Activated naive CD8-positive, alpha-beta T cell treated with anti-CD3 and anti-CD28 coated beads, Interleukin-2, amount 10 ng/mL, durations not matched to agents 7 days and 5 days (primary cell): Measurements from ENCODE around the gene TEAD2. TPM values are rescaled to one million over a fixed set of nuclear protein-coding genes. Genes with fewer than 3 reads are reported as not detected.

ENCODE experiments used
- ATAC-seq: fragments of 150-1000 bp; cut with Tn5 transposase; one replicate; pipeline ENCODE4 v1.10.0; 2021; ENCODE audit warnings: low read depth, moderate library complexity
- POLR2A ChIA-PET: fragments of 350-600 bp; sonication (Branson Sonifier 250); formaldehyde crosslinking; loops from one replicate; lab custom pipeline; 2021; ENCODE audit warnings: antibody characterized with exemption; lab: Charles Lee
- DNase-seq: peaks from one replicate; pipeline ENCODE4 v3.0.0; 2021
- H3K27ac Mint-ChIP-seq: one replicate; pipeline ENCODE4 v1.8.0; 2022; ENCODE audit warnings: mild to moderate bottlenecking, mixed read lengths
- H3K27me3 Mint-ChIP-seq: one replicate; pipeline ENCODE4 v1.8.0; 2022; ENCODE audit warnings: mild to moderate bottlenecking, moderate library complexity, mixed read lengths
- H3K36me3 Mint-ChIP-seq: one replicate; pipeline ENCODE4 v1.8.0; 2021; ENCODE audit warnings: mild to moderate bottlenecking, mixed read lengths
- H3K4me1 Mint-ChIP-seq: one replicate; pipeline ENCODE4 v1.8.0; 2021; ENCODE audit warnings: mixed read lengths
- H3K4me3 Mint-ChIP-seq: one replicate; pipeline ENCODE4 v1.8.0; 2022; ENCODE audit warnings: mild to moderate bottlenecking, moderate library complexity, mixed read lengths
- H3K9me3 Mint-ChIP-seq: one replicate; pipeline ENCODE4 v1.8.0; 2021; ENCODE audit warnings: mixed read lengths
- total RNA-seq, 2 experiments: library from RNA; stranded (reverse); gene quantifications; one replicate each; pipeline ENCODE4 v1.2.3, GENCODE V29; 2021

Gene TEAD2
- total RNA-seq, 2 experiments from 2014 or later = not detected

DNA sequence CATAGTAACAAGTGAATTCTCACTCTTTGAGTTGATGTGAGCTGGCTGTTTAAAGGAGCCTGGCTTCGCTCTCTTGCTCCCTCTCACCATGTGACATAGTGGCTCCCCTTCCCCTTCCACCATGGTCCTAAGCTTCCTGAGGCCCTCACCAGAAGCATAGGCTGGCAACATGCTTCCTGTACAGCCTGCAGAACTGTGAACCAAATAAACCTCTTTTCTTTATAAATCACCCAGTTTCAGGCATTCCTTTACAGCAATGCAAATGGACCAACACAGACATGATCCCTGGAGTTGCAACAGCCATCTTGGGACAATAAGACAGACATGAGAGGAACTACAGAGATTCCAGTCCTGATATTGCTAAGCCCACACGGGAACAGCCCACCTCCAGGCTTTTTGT is 12.6 kb downstream of the TEAD2 start:
- ATAC-seq = no peak
- Mint-ChIP-seq H3K4me3 (no peak overlapping the region), H3K36me3 (no peaks in the 10 kb centered on the region), H3K27me3 (peaks cover 9% of the 10 kb centered on the region), H3K27ac (no peak overlapping the region), H3K9me3 (no peaks in the 10 kb centered on the region), H3K4me1 (no peaks in the 10 kb centered on the region)
- no peak for DNase-seq
- POLR2A ChIA-PET = no interaction called here

DNA sequence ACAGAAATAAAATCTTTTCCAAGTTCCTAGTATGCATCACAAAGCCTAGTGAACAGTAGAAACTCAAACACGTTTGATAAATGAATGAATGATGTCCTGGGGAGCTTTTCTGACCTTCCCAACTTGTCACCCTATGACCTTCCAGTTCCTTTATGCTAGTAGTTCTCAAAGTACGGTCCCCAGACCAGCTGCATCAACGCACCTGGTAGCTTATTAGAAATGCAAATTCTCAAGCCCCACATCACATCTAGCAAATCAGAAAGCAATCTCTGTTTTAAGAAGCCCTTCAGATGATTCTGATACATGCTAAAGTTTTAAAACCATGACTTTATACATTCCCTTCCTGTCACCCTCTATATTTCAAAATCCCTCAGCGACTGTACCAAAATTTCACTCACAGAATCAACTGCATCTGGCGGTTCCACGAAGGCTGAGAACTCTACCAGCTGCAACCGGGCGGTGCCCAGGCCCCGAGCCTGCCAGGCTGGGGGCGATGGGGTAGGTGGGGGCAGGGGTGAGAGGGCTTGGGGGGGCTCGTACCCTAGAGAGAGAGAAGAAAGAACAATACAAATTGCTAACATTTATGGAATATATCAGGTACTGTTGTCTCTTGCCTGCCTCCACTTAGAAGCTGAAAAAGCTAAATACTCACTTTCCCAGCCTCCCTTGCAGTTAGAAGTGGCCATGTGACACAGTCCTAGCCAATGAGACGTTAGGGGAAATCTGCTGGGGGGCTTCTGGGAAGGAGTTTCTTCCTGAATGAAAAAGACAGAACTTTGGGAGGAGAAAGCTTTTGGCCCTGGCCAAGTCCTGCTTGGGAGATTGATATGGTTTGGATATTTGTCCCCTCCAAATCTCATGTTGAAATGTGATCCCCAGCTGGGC is 13.7 kb downstream of the TEAD2 start:
- ATAC-seq (no peak), DNase-seq (no peak)

GRCh38 chr19:49347835-49348234 is 14.4 kb downstream of the TEAD2 start:
- POLR2A ChIA-PET = interaction anchor here (0.6 kb wide), 1 partner anchor 10 kb away, joined by 3 read pairs; no protein-coding TSS in a partner anchor
- Mint-ChIP-seq H3K27ac (no peak overlapping the region), H3K4me3 (no peak overlapping the region), H3K27me3 (no peaks in the 10 kb centered on the region), H3K9me3 (no peaks in the 10 kb centered on the region), H3K4me1 (peaks cover 2% of the 10 kb centered on the region), H3K36me3 (peaks cover 1% of the 10 kb centered on the region)
- ATAC-seq (no peak), DNase-seq (no peak)

More for the DNA sequence above, 13.7 kb downstream of the TEAD2 start:
- Mint-ChIP-seq H3K27me3 (peaks cover 6% of the 10 kb centered on the region), H3K36me3 (no peaks in the 10 kb centered on the region), H3K4me3 (no peak overlapping the region), H3K27ac (no peak overlapping the region), H3K4me1 (no peaks in the 10 kb centered on the region), H3K9me3 (no peaks in the 10 kb centered on the region)
- POLR2A ChIA-PET = interaction anchor here (0.6 kb wide), 1 partner anchor 11 kb away, joined by 3 read pairs; no protein-coding TSS in a partner anchor

- H3K36me3 Mint-ChIP-seq = peaks cover 4% of the 10 kb centered on the region
- H3K4me1 Mint-ChIP-seq = peaks cover 5% of the 10 kb centered on the region
- ATAC-seq = no peak
- POLR2A ChIA-PET = no interaction called here
- H3K27ac Mint-ChIP-seq = no peak overlapping the region
- DNase-seq = no peak
- H3K4me3 Mint-ChIP-seq = no peak overlapping the region
- H3K27me3 Mint-ChIP-seq = no peaks in the 10 kb centered on the region
- H3K9me3 Mint-ChIP-seq = no peaks in the 10 kb centered on the region
Observed at GRCh38 chr19:49347191-49347590, 15.0 kb downstream of the TEAD2 start.

GRCh38 chr19:49344505-49345423 is 17.5 kb downstream of the TEAD2 start:
- no peak for ATAC-seq
- no peaks in the 10 kb centered on the region for H3K27me3 Mint-ChIP-seq
- no peak for DNase-seq
- peak overlapping the region; percentile 22 for H3K27ac Mint-ChIP-seq
- POLR2A ChIA-PET = no interaction called here
- H3K4me3 Mint-ChIP-seq = no peak overlapping the region
- H3K36me3 Mint-ChIP-seq = peaks cover 12% of the 10 kb centered on the region
- no peaks in the 10 kb centered on the region for H3K9me3 Mint-ChIP-seq
- peaks cover 13% of the 10 kb centered on the region for H3K4me1 Mint-ChIP-seq

DNA sequence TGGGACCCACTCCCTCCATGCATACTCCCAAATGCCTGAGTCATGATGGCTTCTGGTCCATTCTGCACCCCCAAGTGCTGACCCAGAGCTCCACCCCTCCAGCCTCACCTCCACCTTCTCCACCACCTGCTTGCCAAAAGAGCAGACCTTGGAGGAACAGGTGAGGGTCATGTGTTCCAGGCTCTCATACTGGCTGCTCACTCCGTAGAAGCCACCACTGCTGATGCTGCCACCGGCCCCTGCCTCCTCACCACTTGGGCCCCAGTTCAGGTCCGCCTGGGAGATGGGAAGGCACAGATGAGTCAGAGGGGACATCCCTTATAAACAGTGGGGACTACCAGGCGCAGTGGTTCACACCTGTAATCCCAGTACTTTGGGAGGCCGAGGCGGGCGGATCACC is 19.1 kb downstream of the TEAD2 start:
- Mint-ChIP-seq H3K27ac (no peak overlapping the region), H3K9me3 (no peaks in the 10 kb centered on the region), H3K36me3 (peaks cover 21% of the 10 kb centered on the region), H3K27me3 (no peaks in the 10 kb centered on the region), H3K4me3 (no peak overlapping the region), H3K4me1 (peaks cover 20% of the 10 kb centered on the region)
- ATAC-seq (no peak), DNase-seq (no peak)
- POLR2A ChIA-PET = no interaction called here

GRCh38 chr19:49342291-49342721 is 19.9 kb downstream of the TEAD2 start:
- Mint-ChIP-seq H3K36me3 (peaks cover 27% of the 10 kb centered on the region), H3K27me3 (no peaks in the 10 kb centered on the region), H3K4me1 (peaks cover 25% of the 10 kb centered on the region), H3K9me3 (no peaks in the 10 kb centered on the region), H3K4me3 (no peak overlapping the region), H3K27ac (no peak overlapping the region)
- POLR2A ChIA-PET = interaction anchor here (0.6 kb wide), 1 partner anchor 33 kb away, joined by 4 read pairs; no protein-coding TSS in a partner anchor
- ATAC-seq (no peak), DNase-seq (no peak)

GRCh38 chr19:49340865-49341718 is 21.1 kb downstream of the TEAD2 start:
- DNase-seq (no peak), ATAC-seq (no peak)
- no peak overlapping the region for H3K4me3 Mint-ChIP-seq
- no peaks in the 10 kb centered on the region for H3K27me3 Mint-ChIP-seq
- H3K27ac Mint-ChIP-seq = no peak overlapping the region
- H3K36me3 Mint-ChIP-seq = peaks cover 30% of the 10 kb centered on the region
- H3K9me3 Mint-ChIP-seq = no peaks in the 10 kb centered on the region
- POLR2A ChIA-PET = interaction anchor here (0.6 to 1.2 kb wide), 2 partner anchors 10 to 75 kb away, joined by 3 read pairs; no protein-coding TSS in a partner anchor
- peaks cover 34% of the 10 kb centered on the region for H3K4me1 Mint-ChIP-seq

DNA sequence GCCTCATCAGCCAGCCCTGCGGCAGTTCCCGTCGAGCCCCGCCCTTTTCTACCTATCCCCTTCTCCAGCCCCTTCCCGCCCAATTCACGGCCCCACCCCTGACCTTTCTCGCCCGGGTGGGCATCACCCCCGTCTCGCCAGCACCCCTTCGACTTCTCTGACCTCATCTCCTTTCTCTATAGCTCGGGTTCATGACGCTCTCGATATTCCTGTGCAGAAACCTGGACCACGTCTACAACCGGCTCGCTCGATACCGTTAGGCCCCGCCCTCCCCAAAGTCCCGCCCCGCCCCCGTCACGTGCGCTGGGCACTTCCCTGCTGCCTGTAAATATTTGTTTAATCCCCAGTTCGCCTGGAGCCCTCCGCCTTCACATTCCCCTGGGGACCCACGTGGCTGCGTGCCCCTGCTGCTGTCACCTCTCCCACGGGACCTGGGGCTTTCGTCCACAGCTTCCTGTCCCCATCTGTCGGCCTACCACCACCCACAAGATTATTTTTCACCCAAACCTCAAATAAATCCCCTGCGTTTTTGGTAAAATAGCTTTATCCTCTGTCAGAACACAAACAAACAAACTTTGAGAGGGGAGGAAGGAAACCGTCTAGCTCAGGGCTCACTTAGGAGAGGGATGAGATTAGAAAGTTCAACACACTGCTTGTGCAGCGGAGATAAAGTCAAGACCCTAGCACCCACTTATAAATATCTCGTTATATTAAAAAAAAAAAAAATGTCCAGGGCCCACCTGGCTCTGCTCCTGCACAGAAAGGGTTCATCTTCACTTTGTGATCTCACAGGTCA is 21.9 kb downstream of the TEAD2 start:
- POLR2A ChIA-PET = interaction anchor here (0.6 to 1.2 kb wide), 2 partner anchors 9 to 99 kb away, joined by 3 to 4 read pairs; no protein-coding TSS in a partner anchor
- H3K4me1 Mint-ChIP-seq = peaks cover 36% of the 10 kb centered on the region

DNA sequence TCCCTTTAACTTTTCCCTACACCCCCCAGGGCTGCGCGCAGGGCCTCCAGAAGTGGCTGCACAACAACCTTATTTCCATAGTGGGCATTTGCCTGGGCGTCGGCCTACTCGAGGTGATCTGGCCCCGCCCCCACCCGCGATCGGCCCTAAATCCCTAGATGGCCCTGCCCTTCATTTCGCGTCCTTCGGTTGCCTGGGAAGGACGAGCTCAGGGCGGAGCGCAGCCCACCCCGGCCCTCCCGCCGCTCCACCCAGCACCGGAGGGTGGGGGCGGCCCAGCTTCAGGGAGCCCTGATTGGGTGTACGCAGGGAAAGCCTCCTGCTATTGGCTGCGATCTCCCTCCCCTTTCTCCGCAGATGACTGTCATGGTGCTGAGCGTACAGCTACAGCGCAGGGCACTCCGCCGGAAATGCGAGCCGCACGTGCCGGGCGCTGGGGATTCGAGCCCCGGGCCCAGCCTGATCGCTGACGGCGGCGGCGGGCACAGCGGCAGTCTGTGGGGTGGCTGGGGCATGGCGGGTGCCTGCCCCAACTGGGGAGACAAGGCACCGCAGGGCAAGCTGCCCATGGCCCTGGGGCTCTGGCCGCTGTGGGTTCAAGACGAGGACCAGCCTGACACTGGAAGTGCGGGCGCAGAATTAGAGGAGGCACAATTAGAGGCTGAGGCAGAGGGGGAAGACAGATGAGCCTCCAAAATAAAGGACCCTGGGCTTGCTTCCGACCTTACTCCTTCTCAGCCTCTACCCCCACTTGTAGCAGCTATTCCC is 22.7 kb downstream of the TEAD2 start:
- peak; percentile 28 for DNase-seq
- H3K36me3 Mint-ChIP-seq = peaks cover 32% of the 10 kb centered on the region
- ATAC-seq = no peak
- POLR2A ChIA-PET = interaction anchor here (1.2 kb wide), 1 partner anchor 9 kb away, joined by 3 read pairs; no protein-coding TSS in a partner anchor
- H3K4me1 Mint-ChIP-seq = peaks cover 38% of the 10 kb centered on the region
- no peaks in the 10 kb centered on the region for H3K27me3 Mint-ChIP-seq
- H3K27ac Mint-ChIP-seq = no peak overlapping the region
- no peak overlapping the region for H3K4me3 Mint-ChIP-seq
- H3K9me3 Mint-ChIP-seq = no peaks in the 10 kb centered on the region

More for the DNA sequence above, 21.9 kb downstream of the TEAD2 start:
- peak overlapping the region; percentile 8 for H3K4me3 Mint-ChIP-seq
- H3K27me3 Mint-ChIP-seq = no peaks in the 10 kb centered on the region
- H3K9me3 Mint-ChIP-seq = no peaks in the 10 kb centered on the region
- H3K36me3 Mint-ChIP-seq = peaks cover 32% of the 10 kb centered on the region
- H3K27ac Mint-ChIP-seq = no peak overlapping the region
- ATAC-seq (no peak), DNase-seq (peak; percentile 30)

- peaks cover 33% of the 10 kb centered on the region for H3K36me3 Mint-ChIP-seq
- ATAC-seq (no peak), DNase-seq (peak; percentile 31)
- no peaks in the 10 kb centered on the region for H3K9me3 Mint-ChIP-seq
- no peaks in the 10 kb centered on the region for H3K27me3 Mint-ChIP-seq
- no peak overlapping the region for H3K4me3 Mint-ChIP-seq
- peak overlapping the region; percentile 38 for H3K27ac Mint-ChIP-seq
- peaks cover 44% of the 10 kb centered on the region for H3K4me1 Mint-ChIP-seq
- POLR2A ChIA-PET = interaction anchor here (0.6 kb wide), 1 partner anchor 253 kb away, joined by 3 read pairs; no protein-coding TSS in a partner anchor
Observed at GRCh38 chr19:49338691-49339300, 23.4 kb downstream of the TEAD2 start.
